GM12878 (cell line): ENCODE measurements around the gene DNASE1L3. TPM values are rescaled to one million over a fixed set of nuclear protein-coding genes. Genes with fewer than 3 reads are reported as not detected.

Source experiments
- ATAC-seq: fragments of 200-7000 bp; cut with Tn5 transposase; 3 replicates; pipeline ENCODE4 v1.9.1; 2020; ENCODE audit warnings: mild to moderate bottlenecking, moderate library complexity
- BruUV-seq: library from RNA; stranded (reverse); fragments of 400-500 nt; replicated peaks from 2 replicates; lab custom pipeline; 2021; lab: Mats Ljungman, UMichigan
- CTCF ChIA-PET: fragments of 300-600 bp; sonication (Branson Sonifier 250); formaldehyde crosslinking; extraction: SDS; loops from one replicate; lab custom pipeline; 2021; ENCODE audit warnings: inconsistent platforms; lab: Yijun Ruan, JAX
- POLR2A ChIA-PET: fragments of 350-600 bp; formaldehyde crosslinking; extraction: SDS; loops from one replicate; lab custom pipeline; 2021; ENCODE audit warnings: inconsistent platforms; lab: Charles Lee
- RAD21 ChIA-PET: fragments of 300-600 bp; sonication (Branson Sonifier 250); formaldehyde crosslinking; loops from one replicate; lab custom pipeline; 2023; ENCODE audit warnings: antibody characterized with exemption; ENCODE audit not compliant: unreplicated experiment; lab: Charles Lee
- SMC1A ChIA-PET: fragments of 300-600 bp; sonication (Branson Sonifier 250); formaldehyde crosslinking; loops from one replicate; lab custom pipeline; 2023; ENCODE audit not compliant: unreplicated experiment, uncharacterized antibody; lab: Charles Lee
- DNase-seq: peaks from one replicate; pipeline ENCODE4 v3.0.0-alpha.2; 2011; ENCODE audit warnings: low read depth, low spot score
- FAIRE-seq: peaks from 3 replicates; lab custom pipeline; 2011; peaks lifted over from hg19 to GRCh38; lab: Jason Lieb, UNC
- H2AFZ ChIP-seq: 2 replicates; pipeline ENCODE4 v1.6.0; 2011; ENCODE audit warnings: low read depth, low read length, control low read depth; ENCODE audit not compliant: control insufficient read depth
- H3K27ac ChIP-seq: 2 replicates; pipeline ENCODE4 v1.5.1; 2011; ENCODE audit warnings: control low read depth; ENCODE audit not compliant: control insufficient read depth, insufficient read depth
- H3K27me3 ChIP-seq, 2 experiments: replicated peaks in 1 of 2; 2 replicates each; pipeline versions ENCODE4 v1.6.0 to v1.6.1; 2011; ENCODE audit warnings: low read length in 1 of 2; ENCODE audit not compliant: control insufficient read depth in 2 of 2, insufficient read depth in 2 of 2
- H3K36me3 ChIP-seq, 2 experiments: 2 replicates each; pipeline ENCODE4 v1.5.1; 2011; ENCODE audit warnings: low read length in 1 of 2; ENCODE audit not compliant: control insufficient read depth in 2 of 2, insufficient read depth in 2 of 2
- H3K4me1 ChIP-seq: 2 replicates; pipeline ENCODE4 v1.6.1; 2011; ENCODE audit warnings: mild to moderate bottlenecking, low read length, moderate library complexity, mixed read lengths; ENCODE audit not compliant: control insufficient read depth, insufficient read depth
- H3K4me2 ChIP-seq: 2 replicates; pipeline ENCODE4 v1.6.0; 2011; ENCODE audit warnings: control low read depth; ENCODE audit not compliant: control insufficient read depth, insufficient read depth
- H3K4me3 ChIP-seq: fragments of 200-600 bp; sonication (generic); 2 replicates; pipeline ENCODE4 v1.5.1; 2016
- H3K79me2 ChIP-seq: 2 replicates; pipeline ENCODE4 v1.6.0; 2011; ENCODE audit warnings: low read length; ENCODE audit not compliant: control insufficient read depth, insufficient read depth
- H3K9ac ChIP-seq: 2 replicates; pipeline ENCODE4 v1.8.0; 2011; ENCODE audit warnings: low read length, control low read depth, mixed read lengths; ENCODE audit not compliant: control insufficient read depth, insufficient read depth
- H3K9me3 ChIP-seq: replicated peaks from 3 replicates; pipeline ENCODE4 v1.5.1; 2011; ENCODE audit warnings: mild to moderate bottlenecking, low read length; ENCODE audit not compliant: control insufficient read depth, insufficient read depth
- H4K20me1 ChIP-seq: 2 replicates; pipeline ENCODE4 v1.6.0; 2011; ENCODE audit not compliant: control insufficient read depth, insufficient read depth
- ASH2L ChIP-seq: fragments of 300-600, 200-600 bp; sonication (generic); IDR thresholded peaks from 2 replicates; pipeline ENCODE4 v1.6.1; 2017; ENCODE audit warnings: low read depth, mild to moderate bottlenecking, borderline replicate concordance
- ATF7 ChIP-seq: fragments of 450-650 bp; IDR thresholded peaks from 2 replicates; pipeline ENCODE4 v1.6.1; 2016; ENCODE audit warnings: low read depth, mild to moderate bottlenecking
- BHLHE40 ChIP-seq, 2 experiments: fragments of 450-650 bp in 1 of 2; IDR thresholded peaks; 2 replicates each; pipeline ENCODE4 v1.6.1; 2011 to 2017; ENCODE audit warnings: low read depth in 2 of 2, borderline replicate concordance in 1 of 2, improper control_type of control experiment in 1 of 2, low read length in 1 of 2, mild to moderate bottlenecking in 1 of 2
- CREM ChIP-seq: IDR thresholded peaks from 2 replicates; pipeline ENCODE4 v1.6.1; 2014; ENCODE audit warnings: antibody characterized with exemption, low read depth
- EED ChIP-seq: sonication (generic); IDR thresholded peaks from 2 replicates; pipeline ENCODE4 v1.6.1; 2016; ENCODE audit warnings: antibody characterized with exemption, low read depth
- EGR1 ChIP-seq, 2 experiments: IDR thresholded peaks; 1 replicate in 1 of 2; 2 replicates in 1 of 2; pipeline ENCODE4 v1.6.1; 2011 to 2012; ENCODE audit warnings: low read depth in 2 of 2, low read length in 2 of 2, borderline replicate concordance in 1 of 2, mild to moderate bottlenecking in 1 of 2, moderate library complexity in 1 of 2
- ESRRA ChIP-seq: IDR thresholded peaks from 2 replicates; pipeline ENCODE4 v1.6.1; 2012; ENCODE audit warnings: mild to moderate bottlenecking, low read length, improper control_type of control experiment
- EZH2 ChIP-seq: IDR thresholded peaks from 2 replicates; pipeline ENCODE4 v1.6.1; 2012; ENCODE audit warnings: low read depth, mild to moderate bottlenecking, control low read depth, inconsistent platforms, low read length, borderline replicate concordance; ENCODE audit not compliant: control insufficient read depth
- HCFC1 ChIP-seq: fragments of 150-350 bp; IDR thresholded peaks from 2 replicates; pipeline ENCODE4 v1.6.1; 2014; ENCODE audit warnings: low read length
- JUNB ChIP-seq: IDR thresholded peaks from 2 replicates; pipeline ENCODE4 v1.6.1; 2016; ENCODE audit warnings: antibody characterized with exemption, mild to moderate bottlenecking
- KDM1A ChIP-seq: fragments of 200-600 bp; sonication (generic); IDR thresholded peaks from 2 replicates; pipeline ENCODE4 v1.6.1; 2016; ENCODE audit warnings: borderline replicate concordance
- NFYA ChIP-seq: IDR thresholded peaks from 2 replicates; pipeline ENCODE4 v1.6.1; 2011; ENCODE audit warnings: low read depth, mild to moderate bottlenecking, low read length, improper control_type of control experiment, borderline replicate concordance
- NR2C1 ChIP-seq: fragments of 450-650 bp; IDR thresholded peaks from 2 replicates; pipeline ENCODE4 v1.6.1; 2017; ENCODE audit warnings: antibody characterized with exemption, mild to moderate bottlenecking, moderate library complexity
- NR2C2 ChIP-seq: IDR thresholded peaks from 2 replicates; pipeline ENCODE4 v1.6.1; 2011; ENCODE audit warnings: borderline replicate concordance, low read depth; ENCODE audit not compliant: control insufficient read depth, insufficient read length
- NRF1 ChIP-seq: conservative IDR thresholded peaks from 2 replicates; pipeline ENCODE4 v1.6.1; 2011; ENCODE audit warnings: mild to moderate bottlenecking, low read depth, low read length, improper control_type of control experiment
- PML ChIP-seq: IDR thresholded peaks from 2 replicates; pipeline ENCODE4 v1.6.1; 2012; ENCODE audit warnings: low read length, inconsistent platforms
- RFX5 ChIP-seq: IDR thresholded peaks from 2 replicates; pipeline ENCODE4 v1.6.1; 2011; ENCODE audit warnings: low read depth, low read length, improper control_type of control experiment
- SMAD1 ChIP-seq: fragments of 450-650 bp; IDR thresholded peaks from 2 replicates; pipeline ENCODE4 v1.6.1; 2018; ENCODE audit warnings: mild to moderate bottlenecking, low read depth; ENCODE audit not compliant: partially characterized antibody
- SMAD5 ChIP-seq: IDR thresholded peaks from 2 replicates; pipeline ENCODE4 v1.6.1; 2016; ENCODE audit warnings: antibody characterized with exemption, low read depth
- SUPT20H ChIP-seq: IDR thresholded peaks from 2 replicates; pipeline ENCODE4 v1.6.1; 2011; ENCODE audit warnings: low read depth, mild to moderate bottlenecking, low read length, moderate library complexity, borderline replicate concordance; ENCODE audit not compliant: control insufficient read depth
- TCF3 ChIP-seq: IDR thresholded peaks from 2 replicates; pipeline ENCODE4 v1.6.1; 2012; ENCODE audit warnings: low read depth, mild to moderate bottlenecking, low read length, borderline replicate concordance; ENCODE audit not compliant: insufficient read depth
- WGBS: methylation state at CpG from one replicate; pipeline ENCODE4 v1.1.6; 2016; ENCODE audit warnings: low lambda C conversion rate; ENCODE audit not compliant: insufficient replicate concordance, insufficient coverage; ENCODE audit errors: missing lambda C conversion rate; 5-methylcytosine and 5-hydroxymethylcytosine counted together
- in situ Hi-C: fragments of 300-500 bp; cut with MboI; formaldehyde crosslinking; loops from 9 replicates; pipeline ENCODE4 v1.14.3; 2018; ENCODE audit warnings: mixed read lengths
- intact Hi-C: fragments of 100-400 bp; cut with micrococcal nuclease; formaldehyde crosslinking; loops from one replicate; pipeline ENCODE4 v1.14.2; 2022; ENCODE audit not compliant: unreplicated experiment
- polyA plus RNA-seq, 11 experiments: library from polyadenylated mRNA; depleted of rRNA in 4 of 11; unstranded in 6 of 11; stranded (reverse) in 5 of 11; fragments of >200 nt; fragmentation: Nextera tagmentation in 4 of 11; fragmentation: Illumina TruSeq in 1 of 11; extraction: Ambion mirVana in 4 of 11; extraction: Trizol in 1 of 11; gene quantifications; 1 replicate in 1 of 11; 2 replicates in 10 of 11; pipeline versions ENCODE4 v1.2.1 to v1.2.3, GENCODE V29; 2011 to 2016; ENCODE audit warnings: inconsistent platforms in 2 of 11, missing spikeins in 2 of 11, low read depth in 1 of 11
- total RNA-seq, 4 experiments: library from RNA; depleted of rRNA in 3 of 4; stranded (reverse); fragments of >200 nt in 3 of 4; fragmentation: Illumina TruSeq in 1 of 4; extraction: Trizol in 1 of 4; gene quantifications; 2 replicates each; pipeline versions ENCODE4 v1.2.1 to v1.2.3, GENCODE V29; 2013 to 2021
- TF ChIP-seq, protein P1 (sequence below): fragments of 450-650 bp; IDR thresholded peaks from 2 replicates; pipeline ENCODE4 v1.6.1; 2018; ENCODE audit warnings: mild to moderate bottlenecking, low read depth, moderate library complexity; ENCODE audit not compliant: partially characterized antibody

Gene DNASE1L3
- total and polyA plus RNA-seq, 10 of the 15 experiments (the other 5 are each of a cell fraction or from before 2014, with no cell fraction given): 3.2 to 72.1 (median 6.3) TPM

DNA sequence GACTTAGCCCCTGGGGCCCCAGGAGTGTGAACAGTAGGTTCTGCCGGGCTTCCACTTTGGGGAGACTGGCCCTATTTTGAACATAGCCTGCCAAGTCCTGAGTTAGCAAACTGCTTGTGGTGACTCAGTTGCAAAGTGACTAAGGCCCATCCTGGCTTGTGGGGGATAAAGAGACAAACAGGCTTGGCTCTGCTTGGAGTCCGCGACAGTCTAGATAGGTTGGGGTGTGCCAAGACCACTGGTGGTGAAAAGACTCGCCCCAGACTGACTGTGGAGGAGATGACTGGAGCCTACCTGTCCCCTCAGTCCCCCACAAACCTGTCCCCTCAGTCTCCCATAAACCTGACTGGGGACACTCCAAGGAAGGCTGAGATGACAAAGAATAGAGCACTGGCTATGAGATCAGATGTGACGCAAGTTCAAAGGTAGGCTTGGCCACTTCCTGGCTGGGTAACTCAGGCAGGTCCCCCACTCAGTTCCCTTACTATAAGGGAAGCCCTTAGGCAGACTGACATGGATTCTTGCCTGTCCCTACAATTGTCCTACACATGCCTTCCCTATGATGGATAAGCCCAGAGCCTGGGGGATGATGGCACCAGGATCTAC, 4.3 kb downstream of the DNASE1L3 start (continued):
- TF ChIP-seq ATF7: no peak
- TF ChIP-seq SMAD5: no peak
- TF ChIP-seq KDM1A: no peak
- peak; percentile 53; the same call in 1 of the 2 replicates for TF ChIP-seq EED
- 0 out of 2 replicates have a peak, but pooled peaks have one; percentile 11 for TF ChIP-seq NR2C1
- TF ChIP-seq SMAD1: no peak
- peak; percentile 35; the same call in 1 of the 2 replicates for TF ChIP-seq JUNB
- TF ChIP-seq NFYA: no peak
- no peak for TF ChIP-seq EGR1 (IDR thresholded peaks at IDR 0.05; ENCODE audit: borderline replicate concordance in 1 of 2, low read depth in 2 of 2, low read length in 2 of 2)

DNA sequence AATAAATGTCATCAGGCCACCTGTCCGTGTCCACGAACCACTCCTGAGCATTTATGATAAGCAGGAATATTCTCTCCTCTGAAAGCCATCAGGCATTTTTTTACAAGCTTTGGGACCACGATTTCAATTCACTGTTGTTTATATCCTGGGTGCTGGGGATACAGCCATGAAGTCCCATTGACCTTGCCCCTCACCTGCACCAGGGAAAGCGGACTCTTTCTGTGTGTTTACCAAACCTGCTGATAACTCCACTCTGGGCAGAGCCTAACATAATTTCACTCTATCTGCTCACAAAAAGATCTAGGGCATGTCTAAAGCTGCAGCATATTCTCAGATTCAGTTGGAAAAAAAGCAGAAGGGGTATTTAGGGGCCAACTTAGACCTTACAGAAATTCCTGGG, 4.8 kb downstream of the DNASE1L3 start:
- ATAC-seq: no peak
- Histone ChIP-seq H4K20me1 (no peaks in the 10 kb centered on the region), H3K79me2 (no peaks in the 10 kb centered on the region), H3K36me3 (peaks cover 0 to 1% of the 10 kb centered on the region in 2 experiments; a peak in 1 of 4 replicates), H2AFZ (no peak overlapping the region), H3K4me2 (no peak overlapping the region), H3K4me1 (peaks cover 25% of the 10 kb centered on the region), H3K9ac (no peak overlapping the region), H3K9me3 (peaks cover 2% of the 10 kb centered on the region; the same call in 2 of the 3 replicates), H3K4me3 (no peak overlapping the region), H3K27me3 (no peaks in the 10 kb centered on the region), H3K27ac (peak overlapping the region; percentile 6; the same call in 1 of the 2 replicates)
- BruUV-seq: TSS peak; percentile 37
- in situ Hi-C loops (loop anchor here (25.0 kb wide), 1 partner anchor 1181 kb away; no protein-coding TSS in a partner anchor), intact Hi-C loops (no loop called here)
- ChIA-PET POLR2A (interaction anchor here (1.2 to 17.1 kb wide), 3 partner anchors 6 to 28 kb away, joined by 3 to 491 read pairs (median 491); partner anchors contain the start of gene DNASE1L3), CTCF (interaction anchor here (1.2 to 25.2 kb wide), 3 partner anchors 8 to 17 kb away, joined by 6 to 655 read pairs (median 12); partner anchors contain the start of gene DNASE1L3), RAD21 (interaction anchor here (1.2 to 8.1 kb wide), 4 partner anchors 8 to 19 kb away, joined by 3 to 285 read pairs (median 4); partner anchors contain the start of gene DNASE1L3), SMC1A (interaction anchor here (1.7 to 12.6 kb wide), 3 partner anchors 8 to 26 kb away, joined by 8 to 510 read pairs (median 13); partner anchors contain the start of gene DNASE1L3)
- no peak for FAIRE-seq
- no peak for DNase-seq
- WGBS: 62% methylated on average over 4 of the region's 4 CpGs
- TF ChIP-seq ESRRA (no peak), ASH2L (no peak), EZH2 (no peak), RFX5 (no peak), HCFC1 (no peak), SUPT20H (no peak), CREM (no peak), NRF1 (no peak), PML (no peak), BHLHE40 (IDR thresholded peaks at IDR 0.05; ENCODE audit: borderline replicate concordance in 1 of 2, low read depth in 2 of 2, low read length in 1 of 2) (no peak), EGR1 (IDR thresholded peaks at IDR 0.05; ENCODE audit: borderline replicate concordance in 1 of 2, low read depth in 2 of 2, low read length in 2 of 2) (no peak), TCF3 (no peak), NR2C2 (no peak)
- TF ChIP-seq, protein P1, sequence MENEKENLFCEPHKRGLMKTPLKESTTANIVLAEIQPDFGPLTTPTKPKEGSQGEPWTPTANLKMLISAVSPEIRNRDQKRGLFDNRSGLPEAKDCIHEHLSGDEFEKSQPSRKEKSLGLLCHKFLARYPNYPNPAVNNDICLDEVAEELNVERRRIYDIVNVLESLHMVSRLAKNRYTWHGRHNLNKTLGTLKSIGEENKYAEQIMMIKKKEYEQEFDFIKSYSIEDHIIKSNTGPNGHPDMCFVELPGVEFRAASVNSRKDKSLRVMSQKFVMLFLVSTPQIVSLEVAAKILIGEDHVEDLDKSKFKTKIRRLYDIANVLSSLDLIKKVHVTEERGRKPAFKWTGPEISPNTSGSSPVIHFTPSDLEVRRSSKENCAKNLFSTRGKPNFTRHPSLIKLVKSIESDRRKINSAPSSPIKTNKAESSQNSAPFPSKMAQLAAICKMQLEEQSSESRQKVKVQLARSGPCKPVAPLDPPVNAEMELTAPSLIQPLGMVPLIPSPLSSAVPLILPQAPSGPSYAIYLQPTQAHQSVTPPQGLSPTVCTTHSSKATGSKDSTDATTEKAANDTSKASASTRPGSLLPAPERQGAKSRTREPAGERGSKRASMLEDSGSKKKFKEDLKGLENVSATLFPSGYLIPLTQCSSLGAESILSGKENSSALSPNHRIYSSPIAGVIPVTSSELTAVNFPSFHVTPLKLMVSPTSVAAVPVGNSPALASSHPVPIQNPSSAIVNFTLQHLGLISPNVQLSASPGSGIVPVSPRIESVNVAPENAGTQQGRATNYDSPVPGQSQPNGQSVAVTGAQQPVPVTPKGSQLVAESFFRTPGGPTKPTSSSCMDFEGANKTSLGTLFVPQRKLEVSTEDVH: no peak
